HCT116 (cell line): ENCODE data around the gene CDKL1.

Experiments
- CEBPB ChIP-seq: IDR thresholded peaks from 2 replicates; pipeline ENCODE4 v1.6.1; 2012; ENCODE audit warnings: low read depth
- CTCF ChIP-seq, 3 experiments: fragments of 200-600 bp in 1 of 3; sonication (generic) in 1 of 3; IDR thresholded peaks in 2 of 3; conservative IDR thresholded peaks in 1 of 3; 2 replicates each; pipeline ENCODE4 v1.5.1; 2012 to 2017; ENCODE audit warnings: low read depth in 2 of 3, low read length in 2 of 3, antibody characterized with exemption in 1 of 3, borderline replicate concordance in 1 of 3, control low read depth in 1 of 3, mild to moderate bottlenecking in 1 of 3, mixed read lengths in 1 of 3, mixed run types in 1 of 3, moderate library complexity in 1 of 3; ENCODE audit not compliant: insufficient read depth in 1 of 3
- EZH2 ChIP-seq: fragments of 200-600 bp; sonication (generic); IDR thresholded peaks from 2 replicates; pipeline ENCODE4 v1.6.1; 2017; ENCODE audit warnings: antibody characterized with exemption, mixed run types
- EZH2phosphoT487 ChIP-seq: fragments of 200-600 bp; IDR thresholded peaks from 2 replicates; pipeline ENCODE4 v1.6.1; 2018; ENCODE audit warnings: antibody characterized with exemption, borderline replicate concordance
- FOSL1 ChIP-seq: IDR thresholded peaks from 2 replicates; pipeline ENCODE4 v1.6.1; 2012; ENCODE audit warnings: low read depth
- POLR2A ChIP-seq: IDR thresholded peaks from 2 replicates; pipeline ENCODE4 v1.7.0; 2011; ENCODE audit warnings: borderline replicate concordance; ENCODE audit not compliant: insufficient read depth, insufficient read length; ENCODE audit errors: extremely low read depth
- POLR2AphosphoS5 ChIP-seq: IDR thresholded peaks from 2 replicates; pipeline ENCODE4 v1.6.1; 2011; ENCODE audit warnings: mild to moderate bottlenecking, low read depth, low read length, moderate library complexity
- RAD21 ChIP-seq: IDR thresholded peaks from 2 replicates; pipeline ENCODE4 v1.6.1; 2012; ENCODE audit warnings: low read depth, mild to moderate bottlenecking
- TCF7L2 ChIP-seq: IDR thresholded peaks from 2 replicates; pipeline ENCODE4 v1.7.0; 2011; ENCODE audit warnings: borderline replicate concordance, inconsistent platforms; ENCODE audit not compliant: insufficient read depth, insufficient read length; ENCODE audit errors: extremely low read depth
- YY1 ChIP-seq: IDR thresholded peaks from 2 replicates; pipeline ENCODE4 v1.6.1; 2011; ENCODE audit warnings: low read length, low read depth, moderate library complexity, mild to moderate bottlenecking; ENCODE audit not compliant: insufficient replicate concordance; ENCODE audit errors: extremely low read depth
- ZNF274 ChIP-seq: fragments of 200-500 bp; sonication (Bioruptor generic); IDR thresholded peaks from 2 replicates; pipeline ENCODE4 v1.6.1; 2014; ENCODE audit warnings: mild to moderate bottlenecking, low read depth, low read length, inconsistent platforms
- TF ChIP-seq, protein P1 (sequence below): IDR thresholded peaks from 2 replicates; pipeline ENCODE4 v1.6.1; 2012

DNA sequence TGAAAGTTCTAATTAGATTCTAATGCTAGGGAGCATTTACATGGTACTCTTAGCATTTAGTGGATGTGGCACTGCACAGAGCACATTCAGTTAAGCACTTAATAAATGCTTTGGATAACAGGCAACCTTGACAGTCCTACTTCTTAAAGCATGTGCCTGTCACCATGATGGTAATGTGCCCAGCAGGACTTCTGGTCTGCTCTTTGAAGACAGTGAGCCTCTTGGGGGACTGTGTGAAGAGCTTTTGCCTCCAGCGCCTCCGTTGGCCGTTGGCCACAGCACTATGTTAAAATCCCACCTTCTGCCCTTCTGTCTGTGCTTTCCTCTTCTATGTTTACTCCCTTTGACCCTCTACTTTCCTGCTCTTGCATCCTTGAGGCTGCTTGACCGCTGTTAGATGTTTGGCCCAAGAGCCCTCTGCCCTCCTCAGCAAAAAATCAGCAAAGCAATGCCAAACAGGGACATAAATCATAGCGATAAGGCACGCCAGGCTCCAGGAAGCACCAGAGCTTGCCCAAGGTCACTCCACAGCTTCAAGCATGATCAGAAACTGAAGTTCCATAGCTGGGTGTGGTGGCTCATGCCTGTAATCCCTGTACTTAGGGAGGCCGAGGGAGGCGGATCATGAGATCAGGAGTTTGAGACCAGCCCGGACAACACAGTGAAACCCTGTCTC, 8.3 kb downstream of the CDKL1 start:
- TF ChIP-seq EZH2: no peak
- no peak for TF ChIP-seq RAD21
- no peak for TF ChIP-seq CTCF (IDR thresholded peaks at IDR 0.05 in 2 of 3, conservative IDR thresholded peaks at IDR 0.05 in 1 of 3; ENCODE audit: borderline replicate concordance in 1 of 3, insufficient read depth in 1 of 3, low read depth in 2 of 3, low read length in 2 of 3)
- no peak for TF ChIP-seq POLR2A
- no peak for TF ChIP-seq YY1
- no peak for TF ChIP-seq ZNF274
- TF ChIP-seq, protein P1, sequence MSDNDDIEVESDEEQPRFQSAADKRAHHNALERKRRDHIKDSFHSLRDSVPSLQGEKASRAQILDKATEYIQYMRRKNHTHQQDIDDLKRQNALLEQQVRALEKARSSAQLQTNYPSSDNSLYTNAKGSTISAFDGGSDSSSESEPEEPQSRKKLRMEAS: no peak
- TF ChIP-seq CEBPB: no peak
- no peak for TF ChIP-seq POLR2AphosphoS5
- TF ChIP-seq FOSL1: no peak
- peak; percentile 83 for TF ChIP-seq TCF7L2
- no peak for TF ChIP-seq EZH2phosphoT487
